ENCODE results near the gene PPP2R2B. TPM values are rescaled to one million over a fixed set of nuclear protein-coding genes. Genes with fewer than 3 reads are reported as not detected.

The PPP2R2B gene
- total RNA-seq, 4 donors from 2014 or later = 1.2 to 4.0 (median 2.1) TPM

DNA sequence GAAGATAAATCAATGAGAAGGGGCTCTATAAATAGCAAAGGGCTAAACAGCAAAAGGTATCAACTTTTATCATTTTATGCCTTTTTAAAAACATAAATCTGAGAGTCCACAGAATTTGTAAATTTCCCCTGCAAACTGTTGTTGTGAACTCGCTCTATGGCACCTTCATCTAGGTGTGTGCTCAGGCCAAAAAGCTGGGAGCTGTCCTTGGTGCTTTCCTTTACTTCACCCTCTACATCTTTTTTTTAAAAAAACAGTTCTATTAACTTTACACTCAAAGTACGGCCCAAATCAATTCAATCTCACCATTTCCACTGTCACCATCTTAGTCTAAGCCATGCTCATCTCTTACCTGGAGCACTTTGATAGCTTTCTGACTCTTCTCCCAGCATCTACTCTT, 254.4 kb downstream of the PPP2R2B start:
- H3K36me3 ChIP-seq = no peaks in the 10 kb centered on the region
- H3K4me3 ChIP-seq = no peak overlapping the region
- intact Hi-C loops (cut with DNase I) = no loop called here
- H3K27me3 ChIP-seq = no peaks in the 10 kb centered on the region
- WGBS = 70% methylated on average over 2 of the region's 2 CpGs
- H3K4me1 ChIP-seq = no peaks in the 10 kb centered on the region
- DNase-seq (ENCODE audit: extremely low spot score) = no peak
- peaks cover 0 to 8% (median 0%) of the 10 kb centered on the region in 4 donors for H3K9me3 ChIP-seq
- H3K27ac ChIP-seq (replicated peaks in 1 of 4) = no peak overlapping the region
- no peak for TF ChIP-seq POLR2A (IDR thresholded peaks at IDR 0.05; ENCODE audit: low read depth)
- TF ChIP-seq, protein P1, sequence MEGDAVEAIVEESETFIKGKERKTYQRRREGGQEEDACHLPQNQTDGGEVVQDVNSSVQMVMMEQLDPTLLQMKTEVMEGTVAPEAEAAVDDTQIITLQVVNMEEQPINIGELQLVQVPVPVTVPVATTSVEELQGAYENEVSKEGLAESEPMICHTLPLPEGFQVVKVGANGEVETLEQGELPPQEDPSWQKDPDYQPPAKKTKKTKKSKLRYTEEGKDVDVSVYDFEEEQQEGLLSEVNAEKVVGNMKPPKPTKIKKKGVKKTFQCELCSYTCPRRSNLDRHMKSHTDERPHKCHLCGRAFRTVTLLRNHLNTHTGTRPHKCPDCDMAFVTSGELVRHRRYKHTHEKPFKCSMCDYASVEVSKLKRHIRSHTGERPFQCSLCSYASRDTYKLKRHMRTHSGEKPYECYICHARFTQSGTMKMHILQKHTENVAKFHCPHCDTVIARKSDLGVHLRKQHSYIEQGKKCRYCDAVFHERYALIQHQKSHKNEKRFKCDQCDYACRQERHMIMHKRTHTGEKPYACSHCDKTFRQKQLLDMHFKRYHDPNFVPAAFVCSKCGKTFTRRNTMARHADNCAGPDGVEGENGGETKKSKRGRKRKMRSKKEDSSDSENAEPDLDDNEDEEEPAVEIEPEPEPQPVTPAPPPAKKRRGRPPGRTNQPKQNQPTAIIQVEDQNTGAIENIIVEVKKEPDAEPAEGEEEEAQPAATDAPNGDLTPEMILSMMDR (IDR thresholded peaks at IDR 0.05) = no peak

DNA sequence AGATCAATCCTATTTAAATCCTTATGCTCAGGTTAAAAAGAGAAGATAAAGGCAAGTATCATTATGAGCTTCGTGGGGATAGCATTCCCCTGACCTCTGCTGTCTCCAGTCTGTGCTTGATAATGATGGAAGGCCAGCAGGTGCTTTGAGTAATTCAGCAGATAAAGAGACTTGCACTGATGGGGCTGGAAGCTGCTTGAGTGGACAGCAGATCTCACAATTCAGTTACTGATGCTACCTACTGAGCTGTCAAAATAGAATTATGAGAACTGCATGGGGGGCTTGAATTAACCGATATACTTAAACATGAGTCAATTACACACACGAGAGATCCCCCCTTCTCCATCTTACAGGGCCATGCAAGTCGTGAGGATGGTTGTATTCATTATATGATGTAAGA, 254.9 kb downstream of the PPP2R2B start:
- Histone ChIP-seq H3K36me3 (no peaks in the 10 kb centered on the region), H3K27me3 (no peaks in the 10 kb centered on the region), H3K9me3 (peaks cover 0 to 8% (median 0%) of the 10 kb centered on the region in 4 donors), H3K4me3 (no peak overlapping the region), H3K27ac (replicated peaks in 1 of 4) (no peak overlapping the region), H3K4me1 (no peaks in the 10 kb centered on the region)
- 57% methylated on average over 4 of the region's 4 CpGs for WGBS
- DNase-seq (ENCODE audit: extremely low spot score) = no peak
- intact Hi-C loops (cut with DNase I) = no loop called here
- TF ChIP-seq, protein P1 (IDR thresholded peaks at IDR 0.05) = no peak
- TF ChIP-seq EP300 (IDR thresholded peaks at IDR 0.05) (no peak), POLR2A (IDR thresholded peaks at IDR 0.05; ENCODE audit: low read depth) (no peak), POLR2AphosphoS5 (IDR thresholded peaks at IDR 0.05) (no peak)

DNA sequence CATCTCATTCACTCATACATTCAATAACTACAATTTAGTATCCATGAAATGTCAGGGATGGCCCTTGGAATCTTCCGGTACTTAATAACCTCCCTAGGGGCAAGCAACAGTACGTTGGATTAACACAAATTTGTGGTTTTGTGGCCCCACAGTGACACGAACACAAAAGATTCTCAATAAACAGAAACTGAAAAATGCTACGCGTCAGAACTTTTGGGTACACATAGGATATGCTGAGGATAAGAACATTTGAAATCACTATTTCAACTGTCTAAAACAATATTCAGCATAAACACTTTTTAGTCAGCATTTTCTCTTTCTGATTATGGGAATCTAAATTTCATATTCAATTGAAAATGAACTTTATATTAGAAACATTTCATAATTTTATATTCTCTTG, 255.5 kb downstream of the PPP2R2B start:
- Histone ChIP-seq H3K4me1 (no peaks in the 10 kb centered on the region), H3K36me3 (no peaks in the 10 kb centered on the region), H3K4me3 (no peak overlapping the region), H3K27ac (replicated peaks in 1 of 4) (no peak overlapping the region), H3K9me3 (peaks cover 0 to 8% (median 0%) of the 10 kb centered on the region in 4 donors), H3K27me3 (no peaks in the 10 kb centered on the region)
- 86% methylated on average over 5 of the region's 5 CpGs for WGBS
- no peak for DNase-seq (ENCODE audit: extremely low spot score)
- intact Hi-C loops (cut with DNase I) = no loop called here
- TF ChIP-seq POLR2A (IDR thresholded peaks at IDR 0.05; ENCODE audit: low read depth) = no peak
- TF ChIP-seq EP300 (IDR thresholded peaks at IDR 0.05) = no peak
- TF ChIP-seq, protein P1 (IDR thresholded peaks at IDR 0.05) = no peak
- no peak for TF ChIP-seq POLR2AphosphoS5 (IDR thresholded peaks at IDR 0.05)

DNA sequence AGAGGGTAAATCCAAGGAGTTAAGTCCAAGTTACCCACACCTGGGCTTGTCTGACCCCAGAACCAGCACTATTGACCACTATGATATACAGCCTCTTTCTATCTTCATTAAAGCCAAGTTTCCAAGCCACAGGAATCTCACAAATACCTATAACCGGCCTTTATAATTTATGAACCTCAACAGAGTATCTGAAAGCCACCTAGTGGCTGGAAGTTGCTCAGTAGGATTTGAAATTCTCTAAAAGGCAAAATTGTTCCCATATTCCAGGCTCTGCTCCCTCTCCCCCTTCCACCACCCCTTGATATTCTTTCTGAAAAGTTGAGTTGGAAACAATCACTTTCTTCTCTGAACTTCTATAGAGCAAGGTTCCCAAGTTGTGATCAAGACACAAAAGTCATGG, 256.2 kb downstream of the PPP2R2B start:
- H3K27me3 ChIP-seq = no peaks in the 10 kb centered on the region
- H3K4me1 ChIP-seq = no peaks in the 10 kb centered on the region
- TF ChIP-seq POLR2AphosphoS5 (IDR thresholded peaks at IDR 0.05) (no peak), EP300 (IDR thresholded peaks at IDR 0.05) (no peak), POLR2A (IDR thresholded peaks at IDR 0.05; ENCODE audit: low read depth) (no peak)
- TF ChIP-seq, protein P1 (IDR thresholded peaks at IDR 0.05) = no peak
- no peak overlapping the region for H3K4me3 ChIP-seq
- intact Hi-C loops (cut with DNase I) = no loop called here
- DNase-seq (ENCODE audit: extremely low spot score) = no peak
- H3K9me3 ChIP-seq = peaks cover 0 to 8% (median 0%) of the 10 kb centered on the region in 4 donors
- 58% methylated on average over 1 of the region's 1 CpG for WGBS
- no peak overlapping the region for H3K27ac ChIP-seq (replicated peaks in 1 of 4)
- no peaks in the 10 kb centered on the region for H3K36me3 ChIP-seq

DNA sequence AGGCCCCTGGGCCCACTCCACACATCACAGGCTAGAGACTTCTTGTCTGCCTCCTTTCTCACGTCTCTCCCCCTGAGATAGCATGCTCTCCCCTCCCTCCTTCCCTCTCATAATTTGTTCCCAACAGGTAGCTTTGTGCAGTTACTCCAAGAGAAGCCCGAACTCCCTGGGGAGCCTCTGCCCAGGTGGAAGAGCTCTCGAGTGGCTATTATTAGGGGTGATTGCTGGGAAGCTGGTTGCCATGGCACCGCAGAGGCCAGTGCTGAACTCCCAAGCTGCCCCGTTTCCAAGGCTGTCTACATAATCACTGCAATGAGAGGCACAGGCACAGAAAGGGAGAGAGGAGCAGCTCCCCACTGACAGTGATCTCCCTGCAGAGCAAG, 257.9 kb downstream of the PPP2R2B start:
- peaks cover 0 to 18% (median 3%) of the 10 kb centered on the region in 4 donors for H3K9me3 ChIP-seq
- no peak for TF ChIP-seq EP300 (IDR thresholded peaks at IDR 0.05)
- no peaks in the 10 kb centered on the region for H3K36me3 ChIP-seq
- H3K27ac ChIP-seq (replicated peaks in 1 of 4) = no peak overlapping the region
- no peaks in the 10 kb centered on the region for H3K4me1 ChIP-seq
- no peaks in the 10 kb centered on the region for H3K27me3 ChIP-seq
- intact Hi-C loops (cut with DNase I) = no loop called here
- H3K4me3 ChIP-seq = no peak overlapping the region
- no peak for DNase-seq (ENCODE audit: extremely low spot score)
- WGBS = 43% methylated on average over 5 of the region's 5 CpGs

Data from esophagus muscularis mucosa (tissue), 4 donors.